H9 (cell line): Measurements from ENCODE around the gene HOXB6. TPM values are rescaled to one million over a fixed set of nuclear protein-coding genes. Genes with fewer than 3 reads are reported as not detected.

ENCODE experiments used
- DNase-seq: peaks from one replicate; pipeline ENCODE4 v3.0.0-alpha.2; 2017
- H2AFZ ChIP-seq: one replicate; pipeline ENCODE4 v1.6.1; 2013; ENCODE audit warnings: mild to moderate bottlenecking, low read length, control low read depth, moderate library complexity
- H2AK5ac ChIP-seq: 2 replicates; pipeline ENCODE4 v1.6.1; 2013; ENCODE audit warnings: low read length, control low read depth, mixed read lengths; ENCODE audit not compliant: insufficient read length
- H2BK120ac ChIP-seq: one replicate; pipeline ENCODE4 v1.6.1; 2013; ENCODE audit warnings: low read depth, mild to moderate bottlenecking, low read length, control low read depth, inconsistent platforms; ENCODE audit not compliant: poor library complexity, severe bottlenecking
- H2BK12ac ChIP-seq: 2 replicates; pipeline ENCODE4 v1.6.1; 2013; ENCODE audit warnings: low read length, control low read depth, mixed read lengths, low read depth; ENCODE audit not compliant: insufficient read length
- H2BK15ac ChIP-seq: 2 replicates; pipeline ENCODE4 v1.6.1; 2013; ENCODE audit warnings: low read depth, low read length, control low read depth
- H2BK20ac ChIP-seq: one replicate; pipeline ENCODE4 v1.6.1; 2013; ENCODE audit warnings: low read depth, mild to moderate bottlenecking, low read length, control low read depth, inconsistent platforms; ENCODE audit not compliant: poor library complexity, severe bottlenecking
- H2BK5ac ChIP-seq: 2 replicates; pipeline ENCODE4 v1.6.1; 2013; ENCODE audit warnings: low read length, control low read depth, mixed read lengths; ENCODE audit not compliant: insufficient read length
- H3K14ac ChIP-seq: 2 replicates; pipeline ENCODE4 v1.6.1; 2013; ENCODE audit warnings: low read length, control low read depth; ENCODE audit not compliant: insufficient read depth
- H3K18ac ChIP-seq: 2 replicates; pipeline ENCODE4 v1.6.1; 2013; ENCODE audit warnings: low read depth, mild to moderate bottlenecking, mixed read lengths, low read length, control low read depth; ENCODE audit not compliant: insufficient read length
- H3K23ac ChIP-seq: 2 replicates; pipeline ENCODE4 v1.6.1; 2013; ENCODE audit warnings: low read length, control low read depth, mixed read lengths, low read depth; ENCODE audit not compliant: insufficient read length
- H3K23me2 ChIP-seq: 2 replicates; pipeline ENCODE4 v1.6.1; 2013; ENCODE audit warnings: low read depth, mild to moderate bottlenecking, mixed read lengths, low read length, control low read depth; ENCODE audit not compliant: insufficient read length, poor library complexity, severe bottlenecking
- H3K27ac ChIP-seq: 2 replicates; pipeline ENCODE4 v1.5.1; 2013; ENCODE audit warnings: low read length, control low read depth, mixed read lengths, low read depth; ENCODE audit not compliant: insufficient read length
- H3K27me3 ChIP-seq: 2 replicates; pipeline ENCODE4 v1.6.1; 2013; ENCODE audit warnings: low read length, control low read depth, inconsistent platforms; ENCODE audit not compliant: insufficient read depth
- H3K4ac ChIP-seq: 2 replicates; pipeline ENCODE4 v1.6.1; 2013; ENCODE audit warnings: low read depth, mild to moderate bottlenecking, control low read depth, inconsistent platforms, low read length, moderate library complexity
- H3K4me1 ChIP-seq: 2 replicates; pipeline ENCODE4 v1.6.1; 2013; ENCODE audit warnings: low read length, control low read depth, inconsistent platforms; ENCODE audit not compliant: insufficient read depth
- H3K4me2 ChIP-seq: 2 replicates; pipeline ENCODE4 v1.6.1; 2013; ENCODE audit warnings: low read length, control low read depth, mixed read lengths; ENCODE audit not compliant: insufficient read length, insufficient read depth
- H3K56ac ChIP-seq: 2 replicates; pipeline ENCODE4 v1.6.1; 2013; ENCODE audit warnings: low read depth, mild to moderate bottlenecking, mixed read lengths, low read length, control low read depth; ENCODE audit not compliant: insufficient read length
- H3K79me1 ChIP-seq: 2 replicates; pipeline ENCODE4 v1.6.1; 2013; ENCODE audit warnings: low read depth, mild to moderate bottlenecking, moderate library complexity, low read length, control low read depth, inconsistent platforms; ENCODE audit not compliant: insufficient read depth, poor library complexity, severe bottlenecking
- H3K79me2 ChIP-seq: 2 replicates; pipeline ENCODE4 v1.6.1; 2013; ENCODE audit warnings: low read length, control low read depth, inconsistent platforms; ENCODE audit not compliant: insufficient read depth
- H3K9ac ChIP-seq: 2 replicates; pipeline ENCODE4 v1.6.1; 2013; ENCODE audit warnings: low read length, control low read depth, mixed read lengths; ENCODE audit not compliant: insufficient read length; ENCODE audit errors: extremely low read depth
- H3K9me3 ChIP-seq: one replicate; pipeline ENCODE4 v1.6.1; 2013; ENCODE audit warnings: low read depth, low read length, inconsistent platforms; ENCODE audit not compliant: control insufficient read depth
- H3T11ph ChIP-seq: one replicate; pipeline ENCODE4 v1.6.1; 2013; ENCODE audit warnings: mild to moderate bottlenecking, low read length, control low read depth, inconsistent platforms
- H4K20me1 ChIP-seq: one replicate; pipeline ENCODE4 v1.6.1; 2013; ENCODE audit not compliant: control insufficient read depth, insufficient read length, insufficient read depth
- H4K5ac ChIP-seq: 2 replicates; pipeline ENCODE4 v1.6.1; 2013; ENCODE audit warnings: low read depth, mild to moderate bottlenecking, mixed read lengths, low read length, control low read depth; ENCODE audit not compliant: insufficient read length
- H4K8ac ChIP-seq: replicated peaks from 2 replicates; pipeline ENCODE4 v1.6.1; 2013; ENCODE audit warnings: low read length, control low read depth, mixed read lengths, low read depth; ENCODE audit not compliant: insufficient read length
- H4K91ac ChIP-seq: 2 replicates; pipeline ENCODE4 v1.6.1; 2013; ENCODE audit warnings: low read depth, mild to moderate bottlenecking, moderate library complexity, mixed read lengths, low read length, control low read depth; ENCODE audit not compliant: insufficient read length
- H3K27ac Mint-ChIP-seq, 3 experiments: 2 replicates in 2 of 3; 3 replicates in 1 of 3; pipeline ENCODE4 v1.8.0; 2020 to 2021; ENCODE audit warnings: mixed read lengths in 3 of 3, mild to moderate bottlenecking in 1 of 3, moderate library complexity in 1 of 3
- H3K27me3 Mint-ChIP-seq: 2 replicates; pipeline ENCODE4 v1.8.0; 2021; ENCODE audit warnings: low read depth, mild to moderate bottlenecking, moderate library complexity, mixed read lengths
- H3K36me3 Mint-ChIP-seq, 3 experiments: 2 replicates in 2 of 3; 3 replicates in 1 of 3; pipeline ENCODE4 v1.8.0; 2020 to 2021; ENCODE audit warnings: low read depth in 3 of 3, mixed read lengths in 3 of 3; ENCODE audit not compliant: insufficient read depth in 1 of 3
- H3K4me1 Mint-ChIP-seq, 2 experiments: 2 replicates each; pipeline ENCODE4 v1.8.0; 2020; ENCODE audit warnings: mixed read lengths in 2 of 2
- H3K4me3 Mint-ChIP-seq, 2 experiments: 2 replicates in 1 of 2; 3 replicates in 1 of 2; pipeline ENCODE4 v1.8.0; 2020 to 2021; ENCODE audit warnings: mild to moderate bottlenecking in 2 of 2, mixed read lengths in 2 of 2, moderate library complexity in 1 of 2
- H3K9me3 Mint-ChIP-seq, 2 experiments: 2 replicates in 1 of 2; 3 replicates in 1 of 2; pipeline ENCODE4 v1.8.0; 2020; ENCODE audit warnings: mild to moderate bottlenecking in 2 of 2, mixed read lengths in 2 of 2, moderate library complexity in 1 of 2
- WGBS: extraction: QIAGEN DNeasy Blood & Tissue Kit; methylation state at CpG from one replicate; pipeline ENCODE4 v1.1.7; 2013; ENCODE audit warnings: missing lambda C conversion rate, low lambda C conversion rate, mixed read lengths; ENCODE audit not compliant: insufficient read length; ENCODE audit errors: extremely low coverage; 5-methylcytosine and 5-hydroxymethylcytosine counted together
- total RNA-seq: library from RNA; stranded (reverse); gene quantifications from 2 replicates; pipeline ENCODE4 v1.2.1, GENCODE V29; 2021
- TF ChIP-seq, protein P1 (sequence below): fragments of 200-600 bp; sonication (generic); conservative IDR thresholded peaks from 3 replicates; pipeline ENCODE4 v1.8.0; 2021; ENCODE audit warnings: antibody characterized with exemption, mild to moderate bottlenecking

HOXB6 gene
- total RNA-seq, 1 experiment from 2014 or later, result not detected

DNA sequence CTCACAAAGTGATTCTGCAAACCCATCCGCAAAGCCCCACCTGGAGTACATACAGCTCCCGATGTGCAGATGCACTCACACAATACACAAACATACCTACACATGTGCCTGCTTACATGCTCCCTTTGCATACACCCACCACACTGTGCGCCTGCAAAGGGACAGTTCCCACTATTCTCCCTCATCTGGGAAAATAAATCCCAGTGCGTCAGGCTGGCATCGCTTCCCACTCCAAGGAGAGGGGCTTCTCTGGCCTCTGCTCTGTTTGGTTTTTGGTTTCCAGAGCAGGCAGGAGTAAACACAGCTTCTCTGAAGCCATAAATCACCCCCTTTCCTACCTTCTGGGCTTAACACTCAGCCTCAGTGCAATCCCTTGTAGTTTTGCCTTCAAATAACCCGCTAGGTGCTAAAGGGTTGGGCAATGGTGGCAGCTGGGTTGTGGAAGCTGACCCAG is 41.4 kb downstream of the HOXB6 start:
- H2AFZ ChIP-seq, result no peak overlapping the region
- no peak overlapping the region for H3K18ac ChIP-seq
- no peak overlapping the region for H3T11ph ChIP-seq
- no peak overlapping the region for H3K14ac ChIP-seq
- Mint-ChIP-seq H3K36me3 (peaks cover 0 to 2% (median 0%) of the 10 kb centered on the region in 3 experiments; a peak in 2 of 7 replicates), H3K4me1 (peaks cover 1 to 11% of the 10 kb centered on the region in 2 experiments; a peak in 3 of 4 replicates), H3K9me3 (peaks cover 0 to 4% of the 10 kb centered on the region in 2 experiments; a peak in 2 of 5 replicates), H3K4me3 (peak overlapping the region in 1 of 2 experiments; percentile 47; a peak in 2 of 5 replicates), H3K27me3 (peaks cover 56% of the 10 kb centered on the region), H3K27ac (no peak overlapping the region)
- no peak overlapping the region for H4K91ac ChIP-seq
- H2BK15ac ChIP-seq, result no peak overlapping the region
- H2BK120ac ChIP-seq, result no peak overlapping the region
- H3K9ac ChIP-seq, result no peak overlapping the region
- no peaks in the 10 kb centered on the region for H3K79me2 ChIP-seq
- no CpG with 5 or more reads among the region's 6 CpGs for WGBS
- no peaks in the 10 kb centered on the region for H3K79me1 ChIP-seq
- no peak overlapping the region for H4K5ac ChIP-seq
- no peak overlapping the region for H2BK20ac ChIP-seq
- H4K20me1 ChIP-seq, result peaks cover 2% of the 10 kb centered on the region
- H2BK12ac ChIP-seq, result no peak overlapping the region
- no peak overlapping the region for H2BK5ac ChIP-seq
- H3K23me2 ChIP-seq, result no peaks in the 10 kb centered on the region
- no peak overlapping the region for H4K8ac ChIP-seq
- H2AK5ac ChIP-seq, result no peak overlapping the region
- peaks cover 99% of the 10 kb centered on the region for H3K27me3 ChIP-seq
- no peak overlapping the region for H3K4me2 ChIP-seq
- no peak for DNase-seq
- peaks cover 2% of the 10 kb centered on the region; the same call in 1 of the 2 replicates for H3K4me1 ChIP-seq
- H3K56ac ChIP-seq, result no peak overlapping the region
- TF ChIP-seq, protein P1, sequence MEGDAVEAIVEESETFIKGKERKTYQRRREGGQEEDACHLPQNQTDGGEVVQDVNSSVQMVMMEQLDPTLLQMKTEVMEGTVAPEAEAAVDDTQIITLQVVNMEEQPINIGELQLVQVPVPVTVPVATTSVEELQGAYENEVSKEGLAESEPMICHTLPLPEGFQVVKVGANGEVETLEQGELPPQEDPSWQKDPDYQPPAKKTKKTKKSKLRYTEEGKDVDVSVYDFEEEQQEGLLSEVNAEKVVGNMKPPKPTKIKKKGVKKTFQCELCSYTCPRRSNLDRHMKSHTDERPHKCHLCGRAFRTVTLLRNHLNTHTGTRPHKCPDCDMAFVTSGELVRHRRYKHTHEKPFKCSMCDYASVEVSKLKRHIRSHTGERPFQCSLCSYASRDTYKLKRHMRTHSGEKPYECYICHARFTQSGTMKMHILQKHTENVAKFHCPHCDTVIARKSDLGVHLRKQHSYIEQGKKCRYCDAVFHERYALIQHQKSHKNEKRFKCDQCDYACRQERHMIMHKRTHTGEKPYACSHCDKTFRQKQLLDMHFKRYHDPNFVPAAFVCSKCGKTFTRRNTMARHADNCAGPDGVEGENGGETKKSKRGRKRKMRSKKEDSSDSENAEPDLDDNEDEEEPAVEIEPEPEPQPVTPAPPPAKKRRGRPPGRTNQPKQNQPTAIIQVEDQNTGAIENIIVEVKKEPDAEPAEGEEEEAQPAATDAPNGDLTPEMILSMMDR, result no peak
- H3K23ac ChIP-seq, result no peak overlapping the region
- H3K27ac ChIP-seq, result no peak overlapping the region
- no peaks in the 10 kb centered on the region for H3K9me3 ChIP-seq
- no peak overlapping the region for H3K4ac ChIP-seq
